SH-SY5Y (cell line): ENCODE measurements around the gene ARHGAP18.

Source experiments
- GATA2 ChIP-seq: IDR thresholded peaks from 2 replicates; pipeline ENCODE4 v1.6.1; 2011; ENCODE audit warnings: mild to moderate bottlenecking, low read depth, low read length
- GATA3 ChIP-seq: IDR thresholded peaks from 2 replicates; pipeline ENCODE4 v1.6.1; 2011; ENCODE audit warnings: low read depth, mild to moderate bottlenecking, low read length, moderate library complexity

DNA sequence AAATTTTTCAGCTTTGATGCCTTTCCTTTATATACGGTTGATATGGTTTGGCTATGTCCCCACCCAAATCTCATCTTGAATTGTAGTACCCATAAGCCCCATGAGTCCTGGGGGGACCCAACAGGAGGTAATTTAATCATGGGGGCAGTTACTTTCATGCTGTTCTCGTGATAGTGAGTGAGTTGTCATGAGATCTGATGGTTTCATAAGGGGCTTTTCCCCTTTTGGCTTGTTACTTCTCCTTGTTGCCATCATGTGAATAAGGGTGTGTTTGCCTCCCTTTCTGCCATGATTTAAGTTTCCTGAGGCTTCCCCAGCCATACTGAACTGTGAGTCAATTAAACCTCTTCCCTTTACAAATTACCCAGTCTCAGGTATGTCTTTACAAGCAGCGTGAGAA, 66.8 kb downstream of the ARHGAP18 start:
- TF ChIP-seq GATA3 (no peak), GATA2 (no peak)
